BLaER1 (cell line): ENCODE results near the gene TMEM184A.
A peak's percentile ranks its signal among the peaks of the same experiment; 100 is the strongest.

Experiments
- H3K27ac ChIP-seq: shearing (Covaris generic); formaldehyde crosslinking; 2 replicates; pipeline ENCODE4 v1.8.1; 2022
- H3K27me3 ChIP-seq: shearing (Covaris generic); formaldehyde crosslinking; 2 replicates; pipeline ENCODE4 v1.8.1; 2022
- H3K36me3 ChIP-seq: shearing (Covaris generic); formaldehyde crosslinking; 2 replicates; pipeline ENCODE4 v1.8.1; 2022
- H3K4me1 ChIP-seq: shearing (Covaris generic); formaldehyde crosslinking; 2 replicates; pipeline ENCODE4 v1.8.1; 2022
- H3K4me2 ChIP-seq: shearing (Covaris generic); formaldehyde crosslinking; 2 replicates; pipeline ENCODE4 v1.8.1; 2022
- H3K4me3 ChIP-seq: shearing (Covaris generic); formaldehyde crosslinking; 2 replicates; pipeline ENCODE4 v1.8.1; 2022
- H3K9ac ChIP-seq: shearing (Covaris generic); formaldehyde crosslinking; 2 replicates; pipeline ENCODE4 v1.8.1; 2022
- H3K9me3 ChIP-seq: shearing (Covaris generic); formaldehyde crosslinking; 2 replicates; pipeline ENCODE4 v1.8.1; 2022
- H4K20me1 ChIP-seq: shearing (Covaris generic); formaldehyde crosslinking; 2 replicates; pipeline ENCODE4 v1.8.1; 2022
- Cebpa-rat ChIP-seq: shearing (Covaris generic); IDR thresholded peaks from 2 replicates; pipeline ENCODE4 v1.8.1; 2022

The TMEM184A gene

DNA sequence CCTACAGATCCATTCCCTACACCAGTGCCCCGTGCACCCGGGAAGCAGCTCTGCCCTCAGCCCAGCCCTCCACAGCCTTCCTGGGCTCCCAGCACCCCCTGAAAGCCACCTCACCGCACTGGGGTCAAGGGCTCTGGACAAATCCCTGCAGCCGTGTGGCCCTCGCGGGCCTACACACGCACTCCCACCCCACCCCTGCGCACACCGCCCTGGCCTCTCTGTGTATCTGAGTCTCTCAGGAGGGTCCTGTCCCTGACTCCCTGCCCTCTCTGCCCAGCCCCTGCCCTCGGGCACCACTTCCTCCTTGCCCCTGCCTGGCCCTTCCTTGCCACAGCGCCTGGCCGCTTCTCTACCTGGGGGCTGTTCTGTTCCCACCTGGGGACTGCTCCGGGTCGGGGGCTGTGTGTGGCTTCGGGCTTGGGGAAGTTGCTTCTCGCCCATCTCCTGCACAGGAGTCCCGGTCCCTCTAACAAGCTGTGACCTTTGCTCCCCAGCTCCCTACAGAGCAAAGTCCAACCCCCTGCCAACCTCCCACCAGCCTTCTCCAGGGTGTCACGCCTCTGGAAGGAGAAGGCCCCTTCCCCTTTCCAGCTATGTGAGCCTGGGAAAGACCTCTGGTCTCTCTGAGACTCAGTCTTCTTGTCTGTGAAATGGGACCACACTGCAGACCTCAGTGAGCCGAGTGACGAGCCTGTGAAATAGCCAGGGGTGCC, 1.5 kb downstream of the TMEM184A start:
- H4K20me1 ChIP-seq, result no peaks in the 10 kb centered on the region
- H3K4me2 ChIP-seq, result peak overlapping the region; percentile 88
- H3K9ac ChIP-seq, result no peak overlapping the region
- peaks cover 48% of the 10 kb centered on the region for H3K4me1 ChIP-seq
- H3K27me3 ChIP-seq, result no peaks in the 10 kb centered on the region
- no peak for TF ChIP-seq Cebpa-rat
- H3K36me3 ChIP-seq, result no peaks in the 10 kb centered on the region
- no peaks in the 10 kb centered on the region for H3K9me3 ChIP-seq
- no peak overlapping the region for H3K27ac ChIP-seq
- H3K4me3 ChIP-seq, result no peak overlapping the region

DNA sequence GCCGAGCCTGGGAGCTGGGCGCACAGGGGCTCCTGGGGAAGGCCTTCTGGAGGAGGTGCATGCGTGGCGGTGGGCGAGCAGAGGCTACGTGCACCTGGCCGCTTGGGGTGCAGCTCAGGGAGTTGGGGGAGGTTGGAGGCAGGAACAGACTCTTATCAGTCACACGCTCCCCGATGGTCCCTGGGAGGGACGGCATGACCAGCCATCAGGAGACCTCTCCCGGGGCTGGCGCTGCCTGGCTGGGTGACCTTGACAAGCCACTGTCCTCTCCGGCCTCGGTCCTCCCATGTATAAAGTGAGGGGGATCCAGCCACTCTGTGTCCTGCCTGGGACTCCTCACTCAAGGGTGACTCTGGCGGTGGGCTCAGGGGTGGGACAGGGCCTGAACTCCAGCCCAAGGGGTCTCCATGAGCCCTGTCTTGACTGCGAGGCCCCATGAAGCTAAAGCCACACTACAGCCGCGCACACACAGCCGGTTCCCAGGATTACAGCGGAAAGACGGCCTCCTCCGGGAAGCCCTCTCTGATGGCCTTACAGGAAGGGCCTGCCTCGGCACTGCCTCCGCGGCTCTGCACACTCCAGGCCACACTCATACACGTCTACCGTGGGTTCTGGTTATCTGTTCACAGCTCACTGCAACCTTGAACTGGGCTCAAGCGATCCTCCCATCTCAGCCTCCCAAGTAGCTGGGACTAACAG, 2.3 kb downstream of the TMEM184A start:
- Histone ChIP-seq H4K20me1 (no peaks in the 10 kb centered on the region), H3K27ac (no peak overlapping the region; the same call in 1 of the 2 replicates), H3K4me1 (peaks cover 50% of the 10 kb centered on the region), H3K4me3 (no peak overlapping the region), H3K9ac (no peak overlapping the region), H3K27me3 (no peaks in the 10 kb centered on the region), H3K9me3 (no peaks in the 10 kb centered on the region), H3K36me3 (no peaks in the 10 kb centered on the region), H3K4me2 (no peak overlapping the region)
- TF ChIP-seq Cebpa-rat, result no peak

DNA sequence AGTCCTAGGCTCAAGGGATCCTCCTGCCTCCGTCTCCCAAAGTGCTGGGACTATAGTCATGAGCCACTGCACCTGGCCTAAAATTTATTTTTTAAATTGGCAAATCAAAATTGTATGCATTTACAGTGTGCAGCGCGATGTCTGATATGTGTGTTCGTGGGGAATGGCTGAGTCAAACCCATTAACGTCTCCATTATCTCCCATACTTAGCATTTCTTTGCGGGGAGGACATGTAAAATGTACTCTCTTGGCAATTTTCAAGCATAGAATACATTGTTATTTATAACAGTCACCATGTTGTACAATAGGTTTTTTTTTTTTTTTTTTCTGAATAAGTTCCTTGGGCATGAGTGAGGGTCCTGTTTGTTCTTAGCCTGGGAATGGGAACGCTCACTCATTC, 3.8 kb downstream of the TMEM184A start:
- H3K9ac ChIP-seq, result no peak overlapping the region
- H3K4me2 ChIP-seq, result no peak overlapping the region
- H3K36me3 ChIP-seq, result no peaks in the 10 kb centered on the region
- H3K27ac ChIP-seq, result no peak overlapping the region
- TF ChIP-seq Cebpa-rat, result no peak
- H3K27me3 ChIP-seq, result no peaks in the 10 kb centered on the region
- H4K20me1 ChIP-seq, result no peaks in the 10 kb centered on the region
- no peaks in the 10 kb centered on the region for H3K9me3 ChIP-seq
- H3K4me3 ChIP-seq, result no peak overlapping the region
- peaks cover 64% of the 10 kb centered on the region for H3K4me1 ChIP-seq

DNA sequence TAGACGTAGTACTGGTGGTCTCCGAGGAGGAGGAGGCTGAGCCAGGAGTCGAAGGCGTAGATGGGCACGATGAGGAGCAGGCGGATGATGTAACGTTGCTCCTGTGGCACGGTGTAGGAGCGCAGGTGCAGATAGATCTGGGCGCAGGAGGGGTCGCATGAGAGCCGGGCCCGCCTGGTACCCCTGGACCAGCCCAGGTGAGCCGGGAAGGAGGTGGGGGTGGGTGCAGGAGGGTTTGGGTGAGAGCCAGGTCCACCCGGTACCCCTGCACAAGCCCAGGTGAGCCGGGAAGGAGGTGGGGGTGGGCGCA, 5.2 kb downstream of the TMEM184A start:
- H3K9ac ChIP-seq, result no peak overlapping the region
- no peaks in the 10 kb centered on the region for H3K27me3 ChIP-seq
- no peak overlapping the region for H3K4me2 ChIP-seq
- H4K20me1 ChIP-seq, result 0 out of 2 replicates have a peak, but pooled peaks cover 2% of the 10 kb centered on the region
- no peaks in the 10 kb centered on the region for H3K36me3 ChIP-seq
- no peak for TF ChIP-seq Cebpa-rat
- peaks cover 65% of the 10 kb centered on the region for H3K4me1 ChIP-seq
- no peaks in the 10 kb centered on the region for H3K9me3 ChIP-seq
- no peak overlapping the region for H3K4me3 ChIP-seq
- H3K27ac ChIP-seq, result no peak overlapping the region

DNA sequence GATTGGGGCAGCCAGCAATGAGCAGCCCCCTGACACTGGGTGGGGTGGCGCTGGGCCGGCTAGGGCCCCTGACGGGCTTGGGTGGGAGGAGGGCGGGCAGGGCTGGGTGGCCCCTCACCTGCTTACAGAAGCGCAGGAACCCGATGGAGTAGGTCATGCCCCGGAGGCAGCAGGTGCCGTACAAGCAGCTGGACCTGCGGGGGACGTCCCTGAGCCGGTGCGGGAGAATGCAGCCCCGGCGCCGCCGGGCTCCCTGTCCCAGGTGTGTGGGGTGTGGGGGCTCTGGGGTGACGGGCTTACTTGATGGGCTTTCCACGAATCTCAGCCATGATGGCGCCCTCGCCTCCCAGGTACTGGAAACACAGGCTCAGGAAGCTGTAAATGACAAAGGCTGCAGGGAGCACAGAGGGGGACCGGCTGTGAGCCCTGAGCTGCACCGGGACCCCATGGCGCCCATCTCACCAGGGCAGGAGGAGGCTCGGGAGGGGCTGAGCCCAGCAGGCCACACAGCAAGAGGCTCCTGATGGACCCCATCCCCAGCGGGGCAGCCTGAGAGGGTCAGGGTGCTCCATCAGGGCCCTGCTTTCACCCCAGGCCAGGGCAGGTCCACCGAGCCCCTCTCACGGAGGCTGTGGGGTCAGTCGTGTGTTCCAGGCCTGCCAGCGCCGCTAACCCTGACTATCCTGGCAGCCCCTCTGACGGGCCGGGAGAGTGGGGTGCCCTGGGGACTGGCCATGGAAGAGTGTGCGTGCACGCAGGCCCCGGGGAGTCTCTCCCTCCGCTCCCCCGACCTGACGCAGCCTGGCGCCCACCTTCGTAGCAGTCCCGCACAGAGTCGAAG, 5.8 kb downstream of the TMEM184A start:
- H3K9ac ChIP-seq, result no peak overlapping the region
- peaks cover 8% of the 10 kb centered on the region; the same call in 1 of the 2 replicates for H4K20me1 ChIP-seq
- no peak overlapping the region for H3K4me2 ChIP-seq
- H3K4me3 ChIP-seq, result no peak overlapping the region
- H3K9me3 ChIP-seq, result no peaks in the 10 kb centered on the region
- H3K36me3 ChIP-seq, result no peaks in the 10 kb centered on the region
- no peak overlapping the region for H3K27ac ChIP-seq
- H3K27me3 ChIP-seq, result no peaks in the 10 kb centered on the region
- H3K4me1 ChIP-seq, result peaks cover 65% of the 10 kb centered on the region
- no peak for TF ChIP-seq Cebpa-rat

DNA sequence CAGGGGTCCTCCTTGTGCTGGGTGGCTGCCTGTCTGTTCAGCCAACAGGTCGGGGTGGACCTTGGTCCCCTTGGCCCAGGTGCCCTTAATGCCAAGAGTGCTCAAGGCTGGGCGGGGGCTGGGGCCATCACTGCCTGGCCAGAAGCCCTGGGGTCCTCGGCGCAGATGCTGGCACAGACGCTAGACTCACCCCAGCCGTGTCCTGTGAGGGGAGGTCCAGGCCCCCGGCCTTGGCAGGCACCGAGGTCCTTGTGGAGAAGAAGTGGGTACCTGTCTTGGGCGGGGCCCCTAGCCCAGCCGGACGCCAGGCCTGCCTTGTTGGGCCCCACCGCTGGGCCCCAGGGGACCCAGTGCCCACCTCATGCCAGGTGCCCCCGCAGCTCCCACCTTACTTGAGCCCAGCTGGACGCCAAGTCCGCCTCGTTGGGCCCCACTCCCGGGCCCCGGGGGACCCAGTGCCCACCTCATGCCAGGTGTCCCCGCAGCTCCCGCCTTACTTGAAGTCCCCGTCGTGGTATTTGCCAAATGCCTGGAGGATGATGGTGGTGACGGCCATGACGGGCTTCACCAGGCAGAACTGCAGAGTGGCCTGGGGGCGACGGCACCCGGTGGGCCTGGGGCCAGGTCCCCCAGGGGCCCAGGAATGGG, 6.5 kb downstream of the TMEM184A start:
- H3K4me1 ChIP-seq, result peaks cover 67% of the 10 kb centered on the region
- no peak overlapping the region for H3K4me2 ChIP-seq
- no peak overlapping the region for H3K9ac ChIP-seq
- H3K4me3 ChIP-seq, result no peak overlapping the region
- H4K20me1 ChIP-seq, result peaks cover 15% of the 10 kb centered on the region
- peaks cover 5% of the 10 kb centered on the region; the same call in 1 of the 2 replicates for H3K36me3 ChIP-seq
- no peak for TF ChIP-seq Cebpa-rat
- H3K27me3 ChIP-seq, result no peaks in the 10 kb centered on the region
- no peaks in the 10 kb centered on the region for H3K9me3 ChIP-seq
- H3K27ac ChIP-seq, result no peak overlapping the region

DNA sequence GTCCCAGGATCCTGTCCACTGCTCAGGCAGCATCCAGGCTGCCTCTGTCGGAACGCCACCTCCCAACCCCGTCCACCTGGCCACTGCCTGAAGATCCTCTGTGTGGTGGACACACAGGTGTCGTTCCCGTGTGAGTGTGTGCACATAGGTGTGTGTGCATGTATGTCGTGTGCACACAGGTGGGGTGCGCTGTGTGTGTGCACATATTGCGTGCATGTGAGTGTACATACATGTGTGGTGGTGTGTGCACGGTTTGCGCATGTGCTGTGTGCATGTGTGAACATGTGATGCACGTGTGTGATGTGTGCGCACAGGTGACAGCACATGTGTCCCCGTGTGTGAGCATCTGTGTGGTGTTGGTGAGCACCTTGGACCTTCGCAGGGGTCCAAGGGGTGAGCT, 7.1 kb downstream of the TMEM184A start:
- Histone ChIP-seq H3K36me3 (peaks cover 10% of the 10 kb centered on the region; the same call in 1 of the 2 replicates), H3K27me3 (no peaks in the 10 kb centered on the region), H3K27ac (no peak overlapping the region), H4K20me1 (peaks cover 20% of the 10 kb centered on the region), H3K4me1 (peaks cover 67% of the 10 kb centered on the region), H3K9ac (no peak overlapping the region), H3K4me3 (no peak overlapping the region), H3K4me2 (no peak overlapping the region), H3K9me3 (no peaks in the 10 kb centered on the region)
- no peak for TF ChIP-seq Cebpa-rat

DNA sequence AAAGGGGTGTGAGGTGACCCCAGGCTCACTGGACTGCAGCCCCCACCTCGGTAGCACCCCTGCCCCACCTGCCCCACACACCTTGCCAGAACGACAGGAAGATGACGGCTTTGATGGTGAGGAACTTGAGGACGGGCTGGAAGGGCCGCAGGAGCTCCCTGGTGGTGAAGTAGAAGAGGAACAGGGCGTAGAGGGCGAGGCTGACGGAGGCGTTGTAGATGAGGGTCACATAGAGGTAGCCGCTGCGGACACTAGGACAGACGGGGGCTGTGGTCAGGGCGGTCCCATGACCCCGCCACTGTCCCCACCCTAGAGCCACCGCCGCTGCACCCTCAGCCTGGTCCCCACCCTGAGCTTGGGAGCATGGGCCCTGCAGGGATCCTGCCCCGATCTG, 7.6 kb downstream of the TMEM184A start:
- peaks cover 25% of the 10 kb centered on the region for H4K20me1 ChIP-seq
- no peak for TF ChIP-seq Cebpa-rat
- 0 out of 2 replicates have a peak overlapping the region, but pooled peaks have one; percentile 2 for H3K27ac ChIP-seq
- H3K9me3 ChIP-seq, result no peaks in the 10 kb centered on the region
- no peak overlapping the region for H3K4me3 ChIP-seq
- H3K4me2 ChIP-seq, result peak overlapping the region; percentile 80
- no peak overlapping the region for H3K9ac ChIP-seq
- H3K36me3 ChIP-seq, result peaks cover 13% of the 10 kb centered on the region; the same call in 1 of the 2 replicates
- H3K27me3 ChIP-seq, result no peaks in the 10 kb centered on the region
- peaks cover 67% of the 10 kb centered on the region for H3K4me1 ChIP-seq

DNA sequence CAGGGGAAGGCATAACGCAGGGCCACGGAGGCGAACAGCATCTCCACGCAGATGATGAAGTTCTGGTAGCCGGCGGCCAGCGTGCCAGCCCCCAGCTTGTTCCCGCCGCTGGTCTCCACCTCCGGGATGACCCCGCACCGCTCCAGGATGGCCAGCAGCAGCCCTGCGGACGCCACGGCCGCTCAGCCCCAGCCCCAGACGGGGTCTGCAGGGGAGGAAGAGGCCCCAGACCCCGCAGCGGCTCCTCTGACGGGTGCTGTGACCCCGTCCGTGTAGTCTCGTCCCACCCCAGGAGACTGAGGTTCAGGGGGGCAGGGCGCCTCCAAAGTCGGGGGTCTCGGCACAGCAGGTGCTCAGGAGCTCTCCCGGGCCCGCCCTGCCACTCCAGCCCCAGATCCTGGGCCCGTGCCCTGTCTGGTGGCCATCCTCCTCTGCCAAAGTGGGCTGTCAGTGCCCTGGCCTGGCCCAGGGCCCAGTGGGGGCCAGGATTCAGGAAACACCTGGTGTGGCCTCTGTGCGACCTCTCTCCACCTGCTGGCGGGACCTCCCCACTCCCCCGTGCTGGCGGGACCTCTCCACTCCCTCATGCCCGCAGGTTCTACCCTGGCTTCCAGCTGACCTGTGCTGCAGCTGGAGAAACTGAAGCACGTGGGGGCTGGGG, 8.1 kb downstream of the TMEM184A start:
- Histone ChIP-seq H3K4me2 (peak overlapping the region; percentile 80), H3K27ac (0 out of 2 replicates have a peak overlapping the region, but pooled peaks have one; percentile 2), H4K20me1 (peaks cover 31% of the 10 kb centered on the region), H3K36me3 (peaks cover 18% of the 10 kb centered on the region), H3K4me1 (peaks cover 71% of the 10 kb centered on the region), H3K9ac (peak overlapping the region; percentile 58; the same call in 1 of the 2 replicates), H3K9me3 (no peaks in the 10 kb centered on the region), H3K4me3 (no peak overlapping the region), H3K27me3 (no peaks in the 10 kb centered on the region)
- no peak for TF ChIP-seq Cebpa-rat
